Endothelial cell of umbilical vein (primary cell): ENCODE results near the gene ZFP42. TPM values are rescaled to one million over a fixed set of nuclear protein-coding genes. Genes with fewer than 3 reads are reported as not detected.

Source experiments
- BruUV-seq: library from RNA; stranded (reverse); fragments of 400-500 nt; replicated peaks from 2 replicates; lab custom pipeline; 2021; lab: Mats Ljungman, UMichigan
- CTCF ChIA-PET: fragments of 300-600, 350-600 bp; sonication (Branson Sonifier 250); formaldehyde crosslinking; loops from one replicate; lab custom pipeline; 2021; ENCODE audit warnings: antibody characterized with exemption, inconsistent platforms; lab: Charles Lee
- POLR2A ChIA-PET: fragments of 300-600, 350-600 bp; sonication (Branson Sonifier 250); formaldehyde crosslinking; loops from one replicate; lab custom pipeline; 2021; ENCODE audit warnings: antibody characterized with exemption, inconsistent platforms; lab: Charles Lee
- DNase-seq: peaks from one replicate; pipeline ENCODE4 v3.0.0-alpha.2; 2011; ENCODE audit warnings: low read depth, low spot score
- FAIRE-seq: peaks from 2 replicates; lab custom pipeline; 2011; peaks lifted over from hg19 to GRCh38; lab: Jason Lieb, UNC
- H2AFZ ChIP-seq: 2 replicates; pipeline ENCODE4 v1.6.0; 2012; ENCODE audit warnings: low read depth, low read length, control low read depth, inconsistent platforms
- H3K27ac ChIP-seq: 2 replicates; pipeline ENCODE4 v1.5.1; 2011; ENCODE audit warnings: low read depth, mild to moderate bottlenecking, control low read depth, low read length, moderate library complexity; ENCODE audit not compliant: insufficient read depth
- H3K27me3 ChIP-seq, 2 experiments: 2 replicates each; pipeline versions ENCODE4 v1.6.0 to v1.6.1; 2011; ENCODE audit warnings: low read length in 2 of 2, mixed read lengths in 1 of 2; ENCODE audit not compliant: control insufficient read depth in 2 of 2, insufficient read depth in 2 of 2
- H3K36me3 ChIP-seq, 2 experiments: 2 replicates in 1 of 2; 3 replicates in 1 of 2; pipeline ENCODE4 v1.5.1; 2011; ENCODE audit warnings: low read length in 2 of 2, mild to moderate bottlenecking in 1 of 2, moderate library complexity in 1 of 2; ENCODE audit not compliant: control insufficient read depth in 2 of 2, insufficient read depth in 2 of 2; ENCODE audit errors: extremely low read depth in 1 of 2
- H3K4me1 ChIP-seq: 3 replicates; pipeline ENCODE4 v1.5.1; 2011; ENCODE audit warnings: mild to moderate bottlenecking, low read length; ENCODE audit not compliant: control insufficient read depth, insufficient read depth; ENCODE audit errors: extremely low read depth
- H3K4me2 ChIP-seq: 2 replicates; pipeline ENCODE4 v1.6.1; 2011; ENCODE audit warnings: low read length, control low read depth, mixed read lengths; ENCODE audit not compliant: insufficient read depth
- H3K4me3 ChIP-seq, 3 experiments: fragments of 200-600 bp in 1 of 3; sonication (generic), shearing (Covaris generic) in 1 of 3; replicated peaks in 1 of 3; 2 replicates each; pipeline ENCODE4 v1.5.1; 2011 to 2016; ENCODE audit warnings: control low read depth in 3 of 3, low read length in 3 of 3, mild to moderate bottlenecking in 2 of 3, inconsistent platforms in 1 of 3, low read depth in 1 of 3, moderate library complexity in 1 of 3; ENCODE audit not compliant: insufficient read depth in 1 of 3
- H3K79me2 ChIP-seq: 2 replicates; pipeline ENCODE4 v1.6.0; 2012; ENCODE audit warnings: low read length, inconsistent platforms; ENCODE audit not compliant: control insufficient read depth, insufficient read depth
- H3K9ac ChIP-seq: replicated peaks from 2 replicates; pipeline ENCODE3; 2011; ENCODE audit warnings: low read length, control low read depth; ENCODE audit not compliant: insufficient read depth; ENCODE audit errors: extremely low read depth
- H3K9me1 ChIP-seq: replicated peaks from 3 replicates; pipeline ENCODE4 v1.6.0; 2011; ENCODE audit warnings: mild to moderate bottlenecking, low read length; ENCODE audit not compliant: control insufficient read depth, insufficient read depth; ENCODE audit errors: extremely low read depth
- H3K9me3 ChIP-seq: replicated peaks from 2 replicates; pipeline ENCODE4 v1.5.1; 2012; ENCODE audit warnings: low read length, inconsistent platforms; ENCODE audit not compliant: control insufficient read depth, insufficient read depth
- H4K20me1 ChIP-seq: replicated peaks from 2 replicates; pipeline ENCODE3; 2011; ENCODE audit warnings: mild to moderate bottlenecking, low read length; ENCODE audit not compliant: control insufficient read depth, insufficient read depth; ENCODE audit errors: extremely low read depth
- CTCF ChIP-seq, 2 donors: IDR thresholded peaks; 1 replicate in 1 of 2; 2 replicates in 1 of 2; pipeline ENCODE4 v1.5.1; 2011; ENCODE audit warnings: low read length in 2 of 2, mild to moderate bottlenecking in 2 of 2, moderate library complexity in 2 of 2, control low read depth in 1 of 2, inconsistent platforms in 1 of 2, low read depth in 1 of 2; ENCODE audit not compliant: insufficient read depth in 1 of 2; ENCODE audit errors: extremely low read depth in 1 of 2
- EZH2 ChIP-seq: IDR thresholded peaks from 2 replicates; pipeline ENCODE4 v1.6.1; 2012; ENCODE audit warnings: borderline replicate concordance, low read depth, mild to moderate bottlenecking, moderate library complexity, low read length, inconsistent platforms; ENCODE audit not compliant: severe bottlenecking
- FOS ChIP-seq: IDR thresholded peaks from 2 replicates; pipeline ENCODE4 v1.6.1; 2011; ENCODE audit warnings: mild to moderate bottlenecking, low read length, moderate library complexity, borderline replicate concordance; ENCODE audit not compliant: insufficient read depth
- GATA2 ChIP-seq: IDR thresholded peaks from 2 replicates; pipeline ENCODE4 v1.7.0; 2011; ENCODE audit warnings: low read depth, mild to moderate bottlenecking, moderate library complexity, mixed read lengths, low read length; ENCODE audit not compliant: insufficient read length, insufficient read depth
- JUN ChIP-seq: IDR thresholded peaks from 2 replicates; pipeline ENCODE4 v1.6.1; 2011; ENCODE audit warnings: borderline replicate concordance, low read depth; ENCODE audit not compliant: insufficient read length, insufficient read depth
- MAX ChIP-seq: IDR thresholded peaks from 2 replicates; pipeline ENCODE4 v1.6.1; 2011; ENCODE audit not compliant: insufficient read depth, insufficient read length
- MYC ChIP-seq: IDR thresholded peaks from one replicate; pipeline ENCODE4 v1.6.1; 2011; ENCODE audit warnings: mild to moderate bottlenecking, low read depth, low read length
- POLR2A ChIP-seq: IDR thresholded peaks from 2 replicates; pipeline ENCODE4 v1.6.1; 2012; ENCODE audit warnings: low read depth, mild to moderate bottlenecking, control low read depth, low read length
- POLR2AphosphoS5 ChIP-seq: IDR thresholded peaks from 2 replicates; pipeline ENCODE4 v1.6.1; 2012; ENCODE audit warnings: low read depth, mild to moderate bottlenecking, control low read depth, low read length, moderate library complexity; ENCODE audit not compliant: insufficient read depth
- dilution Hi-C: fragments of 300-500 bp; cut with MboI; formaldehyde crosslinking; loops from one replicate; pipeline ENCODE4 v1.15.0; 2019; ENCODE audit warnings: low sequenced_read_pairs; ENCODE audit not compliant: extremely low pct_ligation_motif_present
- intact Hi-C: fragments of 100-400 bp; cut with micrococcal nuclease; formaldehyde crosslinking; loops from one replicate; pipeline ENCODE4 v1.10.0; 2022
- polyA plus RNA-seq, 4 experiments: library from polyadenylated mRNA; depleted of rRNA in 3 of 4; stranded (reverse) in 3 of 4; unstranded in 1 of 4; fragments of >200 nt; gene quantifications; 2 replicates each; pipeline versions ENCODE4 v1.2.1 to v1.2.3, GENCODE V29; 2011 to 2012; ENCODE audit warnings: missing spikeins in 1 of 4
- total RNA-seq: library from RNA; stranded (reverse); gene quantifications from 2 replicates; pipeline ENCODE4 v1.2.3, GENCODE V29; 2021

ZFP42 gene
- total and polyA plus RNA-seq, 2 donors (not counting 3 experiments of a cell fraction or from before 2014, with no cell fraction given): 0.04 TPM; not detected in 1

GRCh38 chr4:188041721-188042120, 46.1 kb downstream of the ZFP42 start:
- dilution Hi-C loops: no loop called here
- no peak overlapping the region for H2AFZ ChIP-seq
- no peaks in the 10 kb centered on the region for H3K79me2 ChIP-seq
- intact Hi-C loops: no loop called here
- no peaks in the 10 kb centered on the region for H3K36me3 ChIP-seq
- FAIRE-seq (no peak), DNase-seq (no peak)
- no peaks in the 10 kb centered on the region for H3K27me3 ChIP-seq
- H3K9me1 ChIP-seq: no peaks in the 10 kb centered on the region
- TF ChIP-seq CTCF (IDR thresholded peaks at IDR 0.05; ENCODE audit: extremely low read depth in 1 of 2, insufficient read depth in 1 of 2, low read depth in 1 of 2, low read length in 2 of 2) (no peak), POLR2AphosphoS5 (no peak), JUN (no peak), EZH2 (no peak), POLR2A (no peak), GATA2 (no peak), FOS (no peak), MAX (no peak), MYC (no peak)
- H3K9ac ChIP-seq: no peak overlapping the region
- BruUV-seq: no TSS peak
- ChIA-PET POLR2A (no interaction called here), CTCF (no interaction called here)
- H3K4me1 ChIP-seq: no peaks in the 10 kb centered on the region
- H3K4me2 ChIP-seq: no peak overlapping the region
- H4K20me1 ChIP-seq: no peaks in the 10 kb centered on the region
- H3K9me3 ChIP-seq: peaks cover 6% of the 10 kb centered on the region
- H3K27ac ChIP-seq: no peak overlapping the region
- no peak overlapping the region for H3K4me3 ChIP-seq
